ENCODE results near the gene KLHDC9.

KLHDC9 gene

DNA sequence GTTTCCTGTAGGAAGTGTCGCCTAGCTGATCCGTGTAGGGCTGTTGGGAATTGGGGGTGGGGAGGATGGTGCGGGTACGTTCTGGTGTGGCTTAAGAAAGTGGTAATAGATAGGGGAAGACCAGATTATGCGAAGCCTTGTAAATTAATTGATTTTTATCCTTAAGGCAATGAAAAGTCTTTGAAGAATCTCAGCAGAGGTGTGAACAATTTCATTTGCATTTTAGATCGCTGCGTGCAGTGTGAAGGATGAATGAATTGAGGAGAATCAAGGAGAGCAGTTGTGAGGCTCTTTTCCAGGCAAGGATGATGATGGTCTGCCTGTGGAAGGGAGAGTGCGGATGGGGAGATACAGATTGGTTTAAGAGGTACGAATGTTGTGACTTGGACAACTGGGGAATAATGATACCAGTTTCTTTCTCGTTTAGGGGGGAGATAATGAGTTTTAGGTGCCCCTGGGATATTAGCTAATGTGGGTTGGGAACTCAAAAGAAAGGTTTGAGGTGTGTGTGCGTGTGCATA, 35.1 kb downstream of the KLHDC9 start:
- DNase-seq, result peak; percentile 20

- DNase-seq, result no peak
Observed at GRCh38 chr1:161137881-161138280, 39.7 kb downstream of the KLHDC9 start.

DNA sequence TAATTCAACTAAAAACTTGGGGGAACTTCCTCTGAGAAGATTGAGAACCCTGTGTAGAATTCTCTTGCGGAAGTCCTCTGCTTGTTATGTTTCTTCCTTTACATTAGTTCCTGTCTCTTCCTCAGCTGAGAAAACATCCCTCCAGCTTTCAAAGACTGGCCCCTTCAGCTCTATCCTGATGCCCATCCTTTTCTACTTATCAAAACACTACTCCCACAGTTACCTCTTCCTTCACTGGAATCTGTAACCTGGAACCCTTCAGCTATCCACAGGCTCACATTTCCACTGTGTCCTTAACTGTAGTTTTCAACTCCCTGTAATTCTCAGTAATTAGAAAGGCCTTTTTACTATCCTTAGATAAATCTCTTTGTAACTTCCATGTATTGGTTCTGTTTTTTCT, 40.3 kb downstream of the KLHDC9 start:
- DNase-seq, result no peak

DNA sequence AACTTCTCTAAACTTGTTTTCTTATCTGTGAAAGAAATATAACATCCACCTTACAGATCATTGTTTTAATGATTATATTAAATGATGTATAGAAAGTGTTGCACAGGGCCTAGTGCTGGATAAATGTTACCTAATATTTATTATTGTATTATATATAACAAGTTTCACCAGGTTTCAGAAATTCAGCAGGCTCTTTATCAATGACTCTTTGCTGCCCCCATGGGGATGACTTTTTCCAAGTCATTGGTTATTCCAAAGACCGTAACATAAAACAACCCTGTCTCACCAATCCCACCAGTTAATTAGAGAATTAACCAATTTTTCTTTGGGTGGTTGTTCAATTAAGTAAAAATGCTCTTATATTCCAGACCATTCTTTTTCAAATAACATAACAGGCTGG, 41.6 kb downstream of the KLHDC9 start:
- peak; percentile 85 for DNase-seq

- no peak for DNase-seq
Observed at GRCh38 chr1:161140755-161141400, 42.7 kb downstream of the KLHDC9 start.

- DNase-seq, result no peak
Observed at GRCh38 chr1:161145832-161146231, 47.7 kb downstream of the KLHDC9 start.
